Hepatocyte (in vitro differentiated cells): ENCODE measurements around the gene ZNF341.

Experiments used
- EZH2 ChIP-seq: fragments of 200-600 bp; sonication (generic); IDR thresholded peaks from 2 replicates; pipeline ENCODE4 v1.6.1; 2016; ENCODE audit warnings: antibody characterized with exemption, mild to moderate bottlenecking, borderline replicate concordance
- EZH2phosphoT487 ChIP-seq: fragments of 200-600 bp; sonication (generic); IDR thresholded peaks from one replicate; pipeline ENCODE4 v1.6.1; 2018; ENCODE audit warnings: antibody characterized with exemption, mild to moderate bottlenecking, low read depth, moderate library complexity; ENCODE audit not compliant: unreplicated experiment, severe bottlenecking
- TF ChIP-seq, protein P1 (sequence below): fragments of 200-600 bp; sonication (generic); IDR thresholded peaks from 2 replicates; pipeline ENCODE4 v1.5.1; 2016; ENCODE audit warnings: antibody characterized with exemption, mild to moderate bottlenecking; ENCODE audit not compliant: poor library complexity

DNA sequence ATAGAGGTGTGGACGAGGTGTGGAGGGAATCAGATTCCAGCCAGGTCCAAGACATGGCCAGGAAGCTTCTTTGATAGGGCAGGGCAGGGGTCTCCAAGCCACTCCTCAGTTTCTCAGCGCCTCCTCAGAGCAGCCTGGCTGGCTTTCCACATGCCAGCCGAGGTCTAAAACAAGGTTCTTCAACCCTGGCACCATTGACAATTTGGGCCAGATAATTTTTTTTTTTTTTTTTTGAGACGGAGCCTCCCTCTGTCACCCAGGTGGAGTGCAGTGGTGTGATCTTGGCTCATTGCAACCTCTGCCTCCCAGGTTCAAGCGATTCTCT lies 58.0 kb downstream of the ZNF341 start:
- TF ChIP-seq, protein P1, sequence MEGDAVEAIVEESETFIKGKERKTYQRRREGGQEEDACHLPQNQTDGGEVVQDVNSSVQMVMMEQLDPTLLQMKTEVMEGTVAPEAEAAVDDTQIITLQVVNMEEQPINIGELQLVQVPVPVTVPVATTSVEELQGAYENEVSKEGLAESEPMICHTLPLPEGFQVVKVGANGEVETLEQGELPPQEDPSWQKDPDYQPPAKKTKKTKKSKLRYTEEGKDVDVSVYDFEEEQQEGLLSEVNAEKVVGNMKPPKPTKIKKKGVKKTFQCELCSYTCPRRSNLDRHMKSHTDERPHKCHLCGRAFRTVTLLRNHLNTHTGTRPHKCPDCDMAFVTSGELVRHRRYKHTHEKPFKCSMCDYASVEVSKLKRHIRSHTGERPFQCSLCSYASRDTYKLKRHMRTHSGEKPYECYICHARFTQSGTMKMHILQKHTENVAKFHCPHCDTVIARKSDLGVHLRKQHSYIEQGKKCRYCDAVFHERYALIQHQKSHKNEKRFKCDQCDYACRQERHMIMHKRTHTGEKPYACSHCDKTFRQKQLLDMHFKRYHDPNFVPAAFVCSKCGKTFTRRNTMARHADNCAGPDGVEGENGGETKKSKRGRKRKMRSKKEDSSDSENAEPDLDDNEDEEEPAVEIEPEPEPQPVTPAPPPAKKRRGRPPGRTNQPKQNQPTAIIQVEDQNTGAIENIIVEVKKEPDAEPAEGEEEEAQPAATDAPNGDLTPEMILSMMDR: no peak
- TF ChIP-seq EZH2 (no peak), EZH2phosphoT487 (no peak)
